DMS53 treated with DMSO at 0.1 percent for 48 hours (cell line): ENCODE data around the gene MTERF4.
A peak's percentile ranks its signal among the peaks of the same experiment; 100 is the strongest.
"Not testable (repeated sequence)": the region's sequence is repeated elsewhere in the genome, so short reads cannot be mapped to it uniquely, and the experiment has no call there.

Experiments
- DNase-seq: peaks from one replicate; lab custom pipeline; 2025; ENCODE audit not compliant: unreplicated experiment; lab: John Stamatoyannopoulos, UW

Gene MTERF4

DNA sequence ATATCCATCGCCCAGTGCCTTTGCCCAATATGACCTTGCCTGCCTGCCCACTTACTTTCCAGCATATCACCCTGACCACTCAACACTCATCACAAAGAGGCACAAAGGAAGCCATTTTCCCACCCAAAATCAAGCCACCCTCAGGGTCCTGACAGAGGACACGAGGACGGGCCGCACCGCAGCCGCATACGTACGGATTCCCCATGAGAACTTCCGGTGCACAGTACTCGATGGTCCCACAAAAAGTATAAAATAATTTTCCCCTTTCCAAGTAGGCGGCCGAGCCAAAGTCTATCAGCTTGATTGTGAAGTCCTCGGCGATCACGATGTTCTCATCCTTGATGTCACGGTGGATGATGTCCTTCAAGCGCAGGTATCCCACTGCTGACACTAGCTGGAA lies 10.0 kb upstream of the MTERF4 start:
- DNase-seq = no peak

DNA sequence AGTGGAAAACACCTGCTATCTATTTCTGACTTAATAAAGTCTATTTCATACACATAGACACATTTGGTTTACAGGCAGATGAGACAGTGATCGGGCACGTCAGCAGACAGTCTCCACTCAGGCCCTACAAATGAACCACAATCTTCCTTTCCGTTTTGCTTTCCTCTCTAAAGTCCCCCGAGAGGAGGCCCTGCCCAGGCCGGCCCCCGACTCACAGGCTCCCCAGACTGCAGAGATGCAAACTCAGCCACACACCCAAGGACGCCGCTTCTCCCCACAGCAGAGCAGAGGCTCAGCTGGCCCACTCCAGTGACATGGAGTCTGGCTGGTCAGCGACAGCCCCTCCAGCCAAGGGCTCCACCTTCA lies 9.3 kb upstream of the MTERF4 start:
- DNase-seq = no peak

DNA sequence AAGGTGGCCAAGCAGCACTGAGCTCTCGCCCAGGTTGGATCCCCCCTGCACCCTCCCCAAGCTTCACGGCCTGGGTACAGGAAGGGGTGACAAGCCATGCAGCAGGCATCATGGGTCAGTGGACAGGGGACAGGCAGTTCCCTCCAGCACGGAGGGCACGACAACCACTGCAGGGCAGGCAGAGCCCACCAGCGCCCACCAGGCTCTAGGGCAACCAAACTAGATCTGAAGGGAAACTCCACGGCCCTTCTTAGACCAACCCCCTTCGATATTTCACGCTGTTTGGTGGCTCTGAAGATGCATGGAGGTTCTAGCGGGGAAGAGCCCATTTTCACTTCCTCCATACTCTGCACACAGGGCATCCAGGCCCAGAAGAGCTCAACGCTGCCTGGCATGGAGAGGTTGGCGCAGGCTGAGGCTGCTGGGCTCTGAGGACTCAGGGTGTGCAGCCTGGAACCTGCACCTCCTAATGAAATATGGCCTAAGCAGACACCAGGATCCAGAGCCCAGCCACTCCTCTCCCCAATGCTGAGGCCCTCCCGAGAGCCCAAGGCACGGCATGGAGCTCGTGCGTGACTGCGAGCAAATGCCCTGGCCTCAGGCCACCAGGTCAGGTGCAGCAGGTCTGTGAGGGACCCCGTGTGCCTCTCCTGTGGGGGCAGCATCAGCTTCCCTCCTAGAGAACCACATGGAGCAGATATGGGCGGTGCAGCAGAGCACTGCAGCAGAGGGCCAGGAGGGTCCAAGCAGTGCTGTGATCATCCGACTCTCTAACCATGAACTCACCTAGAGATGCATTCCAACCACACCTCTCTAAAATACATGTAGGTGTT lies 8.7 kb upstream of the MTERF4 start:
- no peak for DNase-seq

DNA sequence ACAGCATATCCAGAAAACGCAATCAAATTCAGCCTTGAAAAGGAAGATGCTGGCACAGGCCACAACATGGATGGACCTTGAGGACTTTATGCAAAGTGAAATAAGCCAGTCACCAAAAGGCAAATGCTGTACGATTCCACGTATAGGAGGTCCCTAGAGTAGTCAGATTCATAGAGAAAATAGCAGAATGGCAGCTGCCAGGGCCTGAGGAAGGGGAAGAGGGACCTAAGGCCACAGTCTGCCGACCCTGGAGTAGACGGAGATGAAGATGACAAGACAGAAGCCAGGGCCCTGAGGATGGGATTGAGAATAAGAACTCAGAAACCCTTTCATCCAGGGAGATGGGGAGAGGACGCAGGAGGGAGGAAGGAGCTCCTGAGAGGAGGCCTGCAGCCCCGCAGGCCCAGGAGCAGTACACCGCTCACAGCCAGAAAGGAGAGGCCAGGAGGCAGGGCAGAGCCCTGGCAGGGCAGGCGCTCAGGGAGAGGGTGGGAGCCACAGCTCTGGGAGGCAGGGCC lies 8.1 kb upstream of the MTERF4 start:
- no peak for DNase-seq

DNA sequence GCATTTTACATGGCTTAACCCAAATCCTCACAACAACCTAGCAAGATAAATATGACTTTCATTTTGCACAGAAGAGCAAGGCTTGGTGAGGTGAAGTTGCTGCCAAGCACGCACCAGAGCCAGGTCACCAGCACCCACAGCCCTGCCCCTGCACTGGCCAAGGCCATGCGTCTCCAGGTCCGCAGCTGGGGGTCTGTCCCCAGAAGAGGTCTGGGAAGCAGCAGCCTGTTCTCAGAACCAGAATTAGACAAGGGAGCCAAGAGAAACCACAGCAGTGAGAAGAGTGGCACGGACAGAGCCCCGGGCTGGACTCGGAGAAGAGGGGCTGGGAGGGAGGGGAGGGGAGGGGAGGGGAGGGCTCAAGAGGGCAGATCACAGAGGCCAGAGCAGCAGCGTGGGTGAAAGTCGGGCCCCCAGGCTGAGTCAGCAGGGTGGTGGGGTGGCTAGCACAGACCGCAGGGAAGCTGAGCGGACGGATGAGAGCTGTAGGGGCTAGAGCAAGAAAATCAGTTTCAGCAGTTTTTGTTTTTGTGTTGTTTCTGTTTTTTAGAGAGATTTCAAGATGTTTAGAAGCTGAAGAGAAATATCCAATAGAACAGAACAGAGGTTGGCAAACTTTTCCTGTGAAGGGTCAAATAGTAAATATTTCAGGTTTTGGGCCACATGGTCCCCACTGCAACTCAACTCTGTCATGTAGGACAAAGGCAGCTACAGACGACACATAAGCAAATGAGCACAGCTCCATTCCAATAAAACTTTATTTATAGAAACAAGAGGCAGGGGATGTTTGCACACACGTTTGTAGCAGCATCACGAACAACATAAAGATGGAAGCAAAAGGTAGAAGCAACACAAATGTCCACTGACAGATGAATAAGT lies 7.4 kb upstream of the MTERF4 start:
- DNase-seq = no peak

DNA sequence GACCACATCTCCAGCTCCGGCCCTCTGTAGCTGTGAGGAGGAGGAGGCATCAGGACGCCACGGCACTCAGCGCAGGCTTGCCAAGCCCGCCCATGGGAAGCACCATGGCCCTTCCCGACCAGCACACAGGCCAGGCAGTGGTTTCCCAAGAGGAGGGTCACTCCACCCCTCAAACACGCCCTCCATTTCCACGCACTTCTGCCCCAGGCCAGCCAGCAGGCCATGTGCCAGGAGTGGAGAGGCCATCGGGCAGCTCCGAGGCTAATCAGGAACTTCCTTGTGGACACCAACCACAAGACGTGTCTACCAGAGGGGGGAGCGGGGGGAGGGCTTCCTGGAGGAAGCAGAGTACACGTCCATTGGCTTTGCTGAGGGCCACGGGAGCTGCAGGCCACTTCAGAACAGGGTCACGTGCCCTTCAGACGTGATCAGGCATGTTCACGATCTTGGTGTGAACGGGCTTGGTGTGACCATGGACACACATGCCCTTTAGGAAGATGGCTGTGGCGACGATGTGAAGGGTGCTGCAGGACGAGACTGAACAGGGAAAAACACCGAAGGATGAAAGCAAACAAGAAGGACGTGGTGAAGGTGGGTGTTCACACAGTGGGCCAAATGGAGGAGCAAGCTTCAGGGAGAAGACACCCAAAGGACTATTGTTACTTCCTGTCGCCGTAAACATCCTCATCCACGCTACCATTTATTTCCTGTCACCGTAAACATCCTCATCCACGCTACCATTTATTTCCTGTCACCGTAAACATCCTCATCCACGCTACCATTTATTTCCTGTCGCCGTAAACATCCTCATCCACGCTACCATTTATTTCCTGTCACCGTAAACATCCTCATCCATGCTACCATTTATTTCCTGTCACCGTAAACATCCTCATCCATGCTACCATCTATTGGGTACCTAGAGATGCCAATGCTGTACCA lies 6.5 kb upstream of the MTERF4 start:
- DNase-seq = no peak

DNA sequence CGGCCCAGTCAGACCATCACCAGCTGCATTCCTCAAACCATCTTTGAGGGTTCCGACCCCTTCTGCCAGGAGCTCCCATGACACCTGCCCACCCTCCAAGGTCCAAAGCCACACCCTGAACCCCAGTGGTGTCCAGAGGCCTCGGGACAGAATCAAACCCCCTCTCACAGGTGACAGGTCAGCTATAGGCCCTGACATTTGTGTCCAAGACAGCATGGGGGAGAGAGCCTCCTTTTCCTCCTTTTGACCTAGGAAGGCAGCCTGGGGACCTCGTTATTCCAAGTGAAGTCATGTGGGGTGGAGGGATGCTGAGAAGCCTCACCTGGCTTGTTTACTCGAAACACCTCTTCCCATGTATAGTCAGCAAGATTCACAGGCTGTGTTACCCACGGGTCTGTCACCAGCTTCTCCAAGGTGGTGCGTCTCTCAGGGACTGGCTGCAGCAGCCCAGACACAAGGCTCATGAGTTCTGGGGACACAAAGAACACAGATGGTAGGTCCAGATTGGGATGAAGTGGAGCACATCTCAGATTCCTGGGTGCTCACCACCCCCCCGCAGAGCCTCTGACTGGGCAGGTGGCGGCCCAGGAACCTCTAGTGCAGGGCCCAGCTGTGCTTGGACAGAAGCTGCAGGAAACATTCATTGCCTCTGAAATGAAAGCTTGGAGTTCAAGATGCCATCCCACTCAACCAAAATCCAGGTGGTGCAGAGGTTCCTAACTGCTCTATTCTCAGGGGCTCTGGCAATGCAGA lies 5.1 kb upstream of the MTERF4 start:
- no peak for DNase-seq

DNA sequence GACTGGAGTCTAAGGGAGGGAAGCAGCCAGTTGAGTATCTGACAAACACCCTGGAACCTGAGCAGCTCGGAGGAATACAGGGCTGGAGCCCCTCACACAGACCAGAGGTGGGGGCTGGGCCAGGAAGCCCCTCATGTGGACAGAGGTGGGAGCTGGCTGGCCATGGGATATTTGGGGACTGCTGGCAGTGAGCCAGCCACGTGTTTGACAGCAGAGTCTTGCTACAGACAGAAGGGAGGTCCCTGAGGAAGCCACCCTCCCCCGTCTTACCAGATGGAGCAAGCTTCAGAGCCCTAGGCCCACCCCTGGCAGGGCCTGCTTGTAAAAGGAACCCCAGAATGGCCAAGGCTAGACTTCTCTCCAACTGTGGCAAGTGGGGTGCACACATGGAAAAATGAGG lies 3.6 kb upstream of the MTERF4 start:
- no peak for DNase-seq

DNA sequence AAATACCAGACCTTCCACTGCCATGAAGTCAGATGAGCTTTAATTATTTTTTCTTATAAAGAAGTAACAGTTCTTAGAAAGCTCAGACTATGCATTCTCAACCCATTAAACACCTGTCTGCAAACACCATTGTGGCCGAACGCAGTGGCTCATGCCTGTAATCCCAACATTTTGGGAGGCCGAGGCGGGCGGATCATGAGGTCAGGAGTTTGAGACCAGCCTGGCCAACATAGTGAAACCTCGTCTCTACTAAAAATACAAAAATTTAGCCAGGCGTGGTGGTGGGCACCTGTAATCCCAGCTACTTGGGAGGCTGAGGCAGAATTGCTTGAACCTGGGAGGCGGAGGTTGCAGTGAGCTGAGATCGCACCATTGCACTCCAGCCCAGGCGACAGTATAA lies 2.5 kb upstream of the MTERF4 start:
- DNase-seq = not testable (repeated sequence)

DNA sequence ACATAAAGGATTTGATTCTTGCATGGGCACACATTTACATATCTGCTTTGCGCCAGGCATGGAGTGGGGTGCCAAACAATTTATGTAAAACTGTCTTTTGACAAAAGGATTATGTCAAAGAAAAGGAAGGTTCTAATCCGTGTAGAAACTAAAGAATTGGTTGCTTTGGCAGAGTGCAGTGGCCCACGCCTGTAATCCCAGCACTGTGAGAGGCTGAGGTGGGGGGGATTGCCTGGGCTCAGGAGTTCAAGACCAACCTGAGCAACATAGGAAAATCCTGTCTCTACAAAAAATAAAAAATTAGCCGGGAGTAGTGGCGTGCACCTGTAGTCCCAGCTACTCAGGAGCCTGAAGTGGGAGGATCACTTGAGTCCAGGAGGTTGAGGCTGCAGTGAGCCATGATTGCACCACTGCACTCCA lies 1.1 kb upstream of the MTERF4 start:
- no peak for DNase-seq

DNA sequence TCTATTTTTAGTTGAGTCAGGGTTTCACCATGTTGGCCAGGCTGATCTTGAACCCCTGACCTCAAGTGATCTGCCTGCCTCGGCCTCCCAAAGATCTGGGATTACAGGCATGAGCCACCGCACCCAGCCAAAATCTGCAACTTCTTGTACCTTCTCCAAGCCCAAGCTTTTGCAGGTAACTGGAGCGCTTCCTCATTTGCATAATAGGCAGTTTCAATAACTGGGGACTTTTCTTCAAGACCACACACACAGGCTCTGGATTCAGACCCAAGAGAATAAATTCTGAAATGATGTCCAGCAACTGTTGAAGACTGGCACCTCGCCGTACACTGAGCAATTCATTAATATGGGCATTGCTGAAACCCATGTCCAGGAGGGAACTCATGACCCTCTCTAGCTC lies 2.8 kb downstream of the MTERF4 start:
- no peak for DNase-seq

DNA sequence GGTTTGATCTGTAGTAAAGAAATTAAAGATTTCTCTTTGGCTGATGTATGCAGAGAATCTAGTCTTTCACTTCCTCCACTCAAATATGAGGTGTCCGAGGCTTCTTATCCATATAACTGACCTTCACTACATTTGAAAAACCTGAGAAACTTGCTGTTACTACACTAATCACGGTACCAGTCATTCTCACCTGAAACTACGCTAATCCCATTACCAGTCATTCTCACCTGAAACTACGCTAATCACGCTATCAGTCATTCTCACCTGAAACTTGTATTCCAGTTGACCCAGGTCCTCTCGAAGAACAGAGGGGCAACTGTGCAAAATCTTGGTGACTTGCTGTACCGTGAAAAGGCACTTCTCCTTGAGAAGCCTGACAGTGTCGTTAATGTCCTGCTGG lies 5.1 kb downstream of the MTERF4 start:
- DNase-seq = no peak

DNA sequence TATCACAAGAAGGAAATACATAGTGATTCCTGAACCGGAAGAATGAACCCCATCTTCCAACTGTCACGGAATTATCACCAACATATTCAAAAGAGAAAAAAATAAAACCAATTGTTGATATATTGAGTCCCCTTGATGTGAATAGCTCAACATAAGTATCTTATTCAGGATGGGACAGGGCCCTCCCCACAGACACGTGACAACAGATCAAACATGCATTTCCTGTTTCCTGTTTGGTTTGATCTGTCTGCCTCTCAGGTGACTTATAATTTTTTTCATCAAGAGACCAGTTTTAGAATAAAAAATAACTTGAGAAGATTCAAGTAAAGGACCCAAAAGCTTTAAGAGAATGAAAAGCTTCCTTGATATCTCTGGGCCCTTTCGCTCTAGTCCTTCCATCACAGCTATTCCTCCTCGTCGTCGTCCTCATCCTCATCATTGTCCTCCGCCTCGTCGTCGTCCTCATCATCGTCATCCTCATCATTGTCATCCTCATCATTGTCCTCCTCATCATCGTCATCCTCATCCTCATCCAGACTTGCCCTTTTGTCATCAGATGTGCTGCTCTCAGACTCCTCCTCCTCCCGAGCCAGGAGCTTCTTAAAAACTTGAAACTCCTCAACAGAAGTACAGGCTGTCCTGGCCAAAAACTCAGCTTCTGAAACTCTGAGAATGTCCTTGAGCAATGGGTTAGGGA lies 6.3 kb downstream of the MTERF4 start:
- DNase-seq = peak; percentile 9

DNA sequence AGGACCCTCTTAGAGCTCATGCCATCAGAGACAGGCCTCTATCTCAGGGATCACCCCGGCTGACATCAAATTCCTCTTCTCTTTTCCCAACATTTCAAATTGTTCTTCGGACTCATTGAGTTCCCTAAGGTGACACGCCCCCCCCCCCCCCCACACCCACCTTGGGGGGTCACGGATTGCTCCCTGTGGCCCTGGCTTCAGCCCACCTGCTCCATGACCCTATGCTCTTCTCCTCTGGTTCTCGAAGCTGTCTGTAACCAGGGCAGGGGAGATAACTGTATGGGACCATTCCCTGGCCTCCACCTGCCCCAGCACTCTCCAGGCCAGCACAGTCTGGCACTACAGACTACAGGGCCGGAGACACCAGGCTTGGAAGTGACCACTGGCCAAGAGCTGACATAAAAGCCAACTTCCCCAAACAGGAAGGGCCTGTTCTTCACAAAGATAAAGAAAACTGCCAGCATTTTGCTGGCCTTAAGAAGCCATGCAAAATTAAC lies 7.1 kb downstream of the MTERF4 start:
- DNase-seq = no peak

DNA sequence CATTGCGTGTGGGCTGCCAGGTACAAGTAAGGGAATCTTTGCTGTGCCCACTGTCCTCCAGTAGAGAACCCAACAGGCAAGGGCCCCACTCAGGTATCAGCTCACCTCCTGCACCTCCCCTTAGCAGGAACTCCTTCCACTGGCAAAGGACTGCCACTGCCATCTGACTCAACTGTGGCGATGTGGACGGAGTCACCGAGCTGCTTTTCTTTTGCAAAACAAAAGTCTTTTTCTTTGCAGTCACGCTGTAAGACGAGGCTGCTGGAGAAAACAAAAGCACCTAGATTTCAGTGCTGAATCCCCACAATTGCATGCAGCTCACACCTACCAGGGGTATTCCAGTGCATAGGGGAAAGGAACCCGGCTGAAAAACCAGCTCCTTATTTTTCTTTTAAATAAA lies 7.9 kb downstream of the MTERF4 start:
- no peak for DNase-seq

DNA sequence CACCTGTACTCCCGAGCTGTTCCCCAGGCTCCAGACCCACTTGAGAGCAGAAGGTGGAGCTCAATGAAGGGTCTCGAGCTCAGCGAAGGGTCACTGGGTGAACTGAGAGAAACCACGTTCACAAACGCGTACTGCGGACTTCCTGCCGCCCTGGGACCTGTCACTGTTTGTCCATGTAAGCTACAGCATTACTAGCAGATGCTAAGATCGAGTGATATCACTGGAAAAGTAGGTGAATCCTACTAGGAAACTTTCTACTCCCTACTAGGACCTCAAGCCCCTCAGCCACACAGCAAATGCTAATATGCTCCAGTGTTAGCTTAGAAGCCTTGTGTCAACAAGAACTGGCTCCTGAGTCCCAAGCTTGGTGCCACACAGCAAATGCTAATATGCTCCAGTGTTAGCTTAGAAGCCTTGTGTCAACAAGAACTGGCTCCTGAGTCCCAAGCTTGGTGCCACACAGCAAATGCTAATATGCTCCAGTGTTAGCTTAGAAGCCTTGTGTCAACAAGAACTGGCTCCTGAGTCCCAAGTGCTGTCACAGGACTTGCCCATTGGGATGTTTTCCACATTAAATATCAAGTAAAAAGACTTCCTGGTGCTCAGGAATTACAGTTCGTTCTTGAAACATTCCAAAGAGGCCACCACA lies 8.8 kb downstream of the MTERF4 start:
- DNase-seq = peak; percentile 74

DNA sequence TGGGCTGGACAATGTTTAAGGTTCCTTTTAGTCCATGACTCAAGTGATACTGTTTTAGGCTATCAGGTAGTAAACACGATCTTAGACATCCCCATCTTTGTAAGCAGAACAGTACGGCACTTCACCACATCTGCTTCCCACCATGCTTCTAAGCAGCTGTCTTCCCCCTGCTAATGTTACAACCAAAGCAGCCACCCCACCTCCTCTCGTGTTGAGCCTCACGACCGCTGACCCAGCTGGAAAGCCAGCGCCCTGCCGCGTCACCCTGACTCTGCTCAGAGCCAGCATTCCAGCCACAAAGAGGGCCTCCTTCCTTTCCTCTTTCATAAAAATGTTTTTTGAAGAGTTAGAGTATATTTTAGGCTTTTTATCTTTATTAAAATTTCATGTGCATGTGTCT lies 9.4 kb downstream of the MTERF4 start:
- no peak for DNase-seq

DNA sequence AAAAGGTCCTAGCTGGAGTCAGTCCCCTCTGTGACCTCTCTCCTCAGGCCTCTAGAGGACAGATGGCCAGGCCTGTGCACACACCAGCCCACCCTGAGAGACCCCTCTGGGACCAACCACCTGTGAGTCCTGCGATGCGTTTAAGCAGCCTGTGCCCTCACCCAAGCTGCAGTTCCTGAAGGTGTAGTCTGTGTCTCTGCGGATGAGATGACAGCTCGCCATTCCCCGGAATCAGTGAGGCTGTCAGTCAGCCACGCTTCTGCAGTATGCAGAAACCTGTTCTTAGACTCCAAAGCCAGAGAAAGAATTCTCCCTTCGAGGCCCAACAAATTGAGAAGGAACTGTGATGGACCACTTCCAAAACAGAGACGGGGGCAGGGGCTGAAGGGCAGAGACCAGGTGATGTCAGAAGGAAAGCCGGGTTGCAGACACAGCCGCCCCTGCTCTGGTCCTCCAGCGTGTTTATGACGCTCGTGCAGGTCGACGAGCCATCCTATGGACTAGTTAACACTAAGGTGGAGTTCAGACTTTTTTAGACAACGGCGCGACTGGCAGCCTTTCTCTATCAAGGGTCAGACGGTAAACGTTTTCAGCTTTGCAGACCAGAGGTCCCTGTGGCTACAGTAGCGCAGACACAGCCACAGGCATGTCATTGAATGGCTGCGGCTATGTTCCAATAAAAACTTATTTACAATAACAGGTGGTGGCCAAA lies 10.2 kb downstream of the MTERF4 start:
- DNase-seq = no peak
